Astrocyte of the cerebellum (primary cell): ENCODE measurements around the gene SLC5A11.
A peak's percentile ranks its signal among the peaks of the same experiment; 100 is the strongest.

Experiments used
- DNase-seq: peaks from one replicate; pipeline ENCODE4 v3.0.0-alpha.2; 2011; ENCODE audit warnings: low read depth
- H3K4me3 ChIP-seq: 2 replicates; pipeline ENCODE4 v1.5.1; 2011; ENCODE audit warnings: mild to moderate bottlenecking, low read depth, low read length, moderate library complexity
- CTCF ChIP-seq: IDR thresholded peaks from 2 replicates; pipeline ENCODE4 v1.5.1; 2012; ENCODE audit warnings: low read length, low read depth, moderate library complexity, mild to moderate bottlenecking; ENCODE audit errors: missing control alignments
- in situ Hi-C: cut with HindIII; loops from 2 replicates; pipeline ENCODE4 v1.10.0; 2017; ENCODE audit warnings: low sequenced_read_pairs

Gene SLC5A11

GRCh38 chr16:24946155-24946554, 100.4 kb downstream of the SLC5A11 start:
- H3K4me3 ChIP-seq, result no peak overlapping the region
- no peak for TF ChIP-seq CTCF
- in situ Hi-C loops, result no loop called here
- DNase-seq, result no peak

GRCh38 chr16:24950275-24950674, 104.5 kb downstream of the SLC5A11 start:
- H3K4me3 ChIP-seq, result no peak overlapping the region

DNA sequence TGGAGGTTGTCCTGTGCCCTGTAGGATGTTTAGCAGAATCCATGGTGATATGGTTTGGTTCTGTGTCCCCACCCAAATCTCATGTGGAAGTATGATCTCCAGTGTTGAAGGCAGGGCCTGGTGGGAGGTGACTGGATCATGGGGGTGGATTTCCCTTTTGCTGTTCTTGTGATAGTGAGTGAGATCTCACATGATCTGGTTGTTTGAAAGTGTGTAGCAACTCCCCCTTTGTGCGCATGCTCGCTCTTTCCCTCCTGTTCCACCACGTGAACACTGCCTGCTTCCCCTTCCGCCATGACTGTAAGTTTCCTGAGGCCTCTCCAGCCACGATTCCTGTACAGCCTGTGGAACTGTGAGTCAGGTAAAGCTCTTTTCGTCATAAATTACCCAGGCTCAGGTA, 107.5 kb downstream of the SLC5A11 start:
- in situ Hi-C loops, result no loop called here
- no peak for TF ChIP-seq CTCF
- DNase-seq, result no peak
- H3K4me3 ChIP-seq, result no peak overlapping the region

More at GRCh38 chr16:24950275-24950674, 104.5 kb downstream of the SLC5A11 start:
- DNase-seq, result peak; percentile 32
- in situ Hi-C loops, result no loop called here
- TF ChIP-seq CTCF, result no peak

DNA sequence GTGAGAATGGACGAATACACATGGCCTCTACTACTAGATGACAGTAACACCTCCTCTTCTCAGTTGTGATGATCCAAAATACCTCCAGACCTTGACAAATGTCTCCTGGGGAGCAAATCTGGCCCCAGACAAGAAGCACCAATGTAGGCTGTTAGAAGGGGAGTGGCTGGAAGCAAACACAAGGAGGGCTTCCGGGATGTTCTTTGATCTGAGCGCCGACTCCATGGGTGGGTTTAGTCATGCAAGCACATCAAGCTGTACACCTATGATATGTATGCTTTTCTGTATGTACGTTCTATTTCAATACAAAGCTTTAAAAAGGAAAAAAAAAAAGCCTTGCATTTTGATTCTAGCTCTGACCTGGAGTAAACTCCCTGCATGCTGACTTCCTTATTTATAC, 108.0 kb downstream of the SLC5A11 start:
- TF ChIP-seq CTCF, result no peak
- no peak overlapping the region for H3K4me3 ChIP-seq
- DNase-seq, result no peak
- in situ Hi-C loops, result no loop called here

DNA sequence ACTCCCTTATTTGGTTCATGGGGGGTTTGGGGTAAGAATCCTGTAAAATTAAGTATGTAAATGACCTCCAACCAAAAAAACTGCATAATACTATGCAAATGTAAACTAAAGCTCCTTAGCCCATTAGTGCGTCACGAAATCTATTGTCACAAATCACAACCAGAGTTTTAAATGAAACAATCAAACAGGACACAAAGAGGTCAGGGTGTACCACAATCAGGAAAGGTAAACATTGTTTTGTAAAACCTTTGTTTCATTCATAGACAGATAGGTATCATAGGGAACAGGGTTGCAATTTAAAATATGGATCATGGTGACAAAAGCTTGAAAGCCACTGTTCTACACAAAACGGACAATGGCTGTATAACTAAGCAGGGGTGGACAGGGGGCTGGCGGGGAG, 108.4 kb downstream of the SLC5A11 start:
- H3K4me3 ChIP-seq, result no peak overlapping the region
- no peak for DNase-seq
- no peak for TF ChIP-seq CTCF
- in situ Hi-C loops, result no loop called here

- in situ Hi-C loops, result no loop called here
- no peak for TF ChIP-seq CTCF
- no peak for DNase-seq
- no peak overlapping the region for H3K4me3 ChIP-seq
Measured at GRCh38 chr16:24955975-24956731, 110.4 kb downstream of the SLC5A11 start.

DNA sequence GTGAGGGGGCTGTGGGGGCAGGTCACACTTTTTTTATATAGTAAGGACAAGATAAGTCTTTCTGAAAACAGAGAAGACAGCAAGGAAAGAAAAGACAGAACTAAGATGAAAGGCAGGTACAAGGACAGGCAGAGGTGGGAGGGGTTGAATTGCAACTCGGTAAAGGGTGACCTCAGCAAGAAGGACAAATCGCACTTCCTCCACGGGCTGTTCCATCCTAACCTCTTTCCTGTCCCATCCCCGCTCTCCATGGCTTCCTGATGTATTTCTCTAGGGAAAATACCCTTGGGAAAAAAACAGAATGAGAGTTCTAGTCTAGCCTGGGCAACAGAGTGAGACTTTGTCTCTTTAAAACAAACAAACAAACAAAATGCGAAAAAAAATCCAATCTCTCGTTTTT, 112.1 kb downstream of the SLC5A11 start:
- in situ Hi-C loops, result no loop called here
- TF ChIP-seq CTCF, result no peak
- no peak for DNase-seq
- H3K4me3 ChIP-seq, result no peak overlapping the region
